ENCODE results near the gene SEMA3B.
"Not testable (repeated sequence)": the region's sequence is repeated elsewhere in the genome, so short reads cannot be mapped to it uniquely, and the experiment has no call there.

The SEMA3B gene

DNA sequence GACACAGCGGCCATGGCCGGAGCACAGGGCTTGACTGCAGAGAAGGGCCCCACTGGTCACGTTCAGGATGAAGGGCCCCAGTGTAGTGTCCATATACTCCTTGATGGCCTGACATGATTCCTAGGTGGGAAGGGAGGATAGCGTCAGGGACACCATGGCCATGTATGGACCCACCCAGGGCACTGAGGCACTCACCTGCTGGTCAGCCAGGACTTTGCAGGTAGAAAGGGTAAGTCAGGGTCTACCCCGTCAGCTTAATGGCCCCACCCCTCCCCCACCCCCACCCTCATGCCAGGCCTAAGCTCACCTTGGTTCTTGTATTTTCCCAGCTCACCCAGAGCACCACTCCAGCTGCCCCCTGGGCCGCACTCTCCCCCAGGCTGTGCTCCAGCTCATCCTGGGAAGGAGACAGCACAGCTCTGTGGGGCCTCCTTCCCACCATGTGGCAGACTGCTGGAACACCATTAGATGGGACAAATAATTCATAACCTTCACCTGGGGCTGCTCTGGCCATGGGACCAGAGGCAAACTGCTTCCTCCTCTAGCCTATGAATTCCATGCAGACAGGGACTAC is 31.8 kb downstream of the SEMA3B start:
- H3K4me3 ChIP-seq (ENCODE audit: low read length): no peak overlapping the region
- no peak for DNase-seq (ENCODE audit: low read depth, low spot score)

DNA sequence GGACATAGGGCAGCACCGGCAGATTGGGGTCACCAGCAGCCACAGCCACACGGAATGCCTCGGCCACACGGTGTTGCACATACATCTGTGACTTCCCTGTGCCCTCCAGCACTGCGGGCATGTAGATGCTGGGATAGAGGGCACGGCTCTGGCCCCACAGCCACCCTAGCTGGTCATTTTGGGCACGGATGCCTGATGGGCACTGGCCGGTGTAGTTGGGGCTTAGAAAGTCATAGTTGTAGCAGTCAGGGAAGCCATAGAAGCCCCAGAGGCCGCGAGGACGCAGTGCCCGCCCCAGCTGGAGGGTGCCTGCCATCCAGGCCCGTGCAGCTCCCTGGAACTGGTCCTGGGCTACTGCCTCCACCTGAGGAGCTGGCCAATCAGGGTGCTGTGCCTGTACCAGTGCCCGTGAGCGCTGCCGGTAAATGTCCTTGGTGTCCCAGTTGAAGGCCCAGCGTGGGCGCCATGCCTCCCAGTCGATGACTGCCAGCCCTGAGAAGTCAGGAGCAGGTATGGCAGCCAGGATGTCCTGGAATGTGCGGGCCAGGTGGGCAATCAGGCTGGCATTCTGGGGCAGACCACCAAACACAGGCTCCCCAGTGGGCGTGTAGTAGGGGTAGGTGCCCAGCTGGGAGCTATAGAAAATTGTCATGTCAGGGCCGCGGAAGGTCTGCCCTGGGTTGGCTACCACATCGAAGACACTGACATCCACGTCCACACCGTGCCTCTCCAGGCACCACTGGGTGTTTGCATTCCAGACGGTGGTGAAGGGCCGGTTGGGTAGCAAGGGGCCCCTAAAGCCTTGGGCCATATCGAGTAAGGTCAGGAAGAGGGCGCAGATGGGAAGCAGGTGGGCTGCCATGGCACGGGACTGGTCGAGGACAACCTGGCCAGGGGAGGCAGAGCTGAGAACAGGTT is 33.4 kb downstream of the SEMA3B start:
- DNase-seq (ENCODE audit: low read depth, low spot score): no peak
- no peak overlapping the region for H3K4me3 ChIP-seq (ENCODE audit: low read length)

DNA sequence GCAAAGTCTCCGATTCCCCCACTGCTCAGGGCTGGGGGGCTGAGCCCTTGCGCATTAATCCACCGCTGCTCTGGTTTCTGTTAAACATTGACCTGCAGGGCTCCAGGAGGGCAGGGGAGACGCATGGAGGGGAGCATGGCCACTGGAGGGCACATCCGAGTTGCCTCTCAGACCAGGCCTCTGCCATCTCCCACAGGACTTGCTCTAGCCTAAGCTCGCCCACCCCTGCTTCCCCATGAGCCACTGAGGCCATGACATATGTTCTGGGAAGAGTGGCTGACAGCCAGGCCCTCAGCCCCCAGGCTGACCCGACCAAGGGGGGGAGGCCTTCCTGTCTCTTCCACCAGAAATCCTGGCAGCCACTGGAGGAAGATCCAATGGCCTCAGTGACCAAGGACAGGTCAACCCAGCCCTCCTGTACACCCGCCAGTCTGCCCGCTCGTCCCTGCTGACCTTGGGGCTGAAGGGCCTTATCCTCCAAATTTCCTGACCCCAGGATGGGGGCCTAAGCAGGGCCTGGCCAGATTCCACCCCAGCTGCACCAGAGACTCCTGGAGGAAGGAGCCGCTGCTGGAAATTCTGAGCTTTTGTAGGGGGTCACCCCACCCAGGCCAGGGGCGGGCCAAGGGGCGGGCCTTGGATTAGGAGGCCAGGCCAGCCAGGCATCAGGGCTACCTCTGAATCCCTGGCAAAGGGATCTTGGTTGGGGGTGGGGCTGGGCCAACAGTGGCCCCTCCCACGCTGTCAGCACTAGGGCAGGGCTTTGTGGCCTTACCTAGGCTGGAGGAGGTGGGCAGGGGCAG is 34.3 kb downstream of the SEMA3B start, which contains the start of gene HYAL1:
Gene HYAL1, minus strand, starts transcription at position 562 of the 803 bp plus-strand sequence. CDS start 618 bp downstream, outside the sequence.
- H3K4me3 ChIP-seq (ENCODE audit: low read length): no peak within 1 kb of the TSS
- no peak for DNase-seq (ENCODE audit: low read depth, low spot score)

DNA sequence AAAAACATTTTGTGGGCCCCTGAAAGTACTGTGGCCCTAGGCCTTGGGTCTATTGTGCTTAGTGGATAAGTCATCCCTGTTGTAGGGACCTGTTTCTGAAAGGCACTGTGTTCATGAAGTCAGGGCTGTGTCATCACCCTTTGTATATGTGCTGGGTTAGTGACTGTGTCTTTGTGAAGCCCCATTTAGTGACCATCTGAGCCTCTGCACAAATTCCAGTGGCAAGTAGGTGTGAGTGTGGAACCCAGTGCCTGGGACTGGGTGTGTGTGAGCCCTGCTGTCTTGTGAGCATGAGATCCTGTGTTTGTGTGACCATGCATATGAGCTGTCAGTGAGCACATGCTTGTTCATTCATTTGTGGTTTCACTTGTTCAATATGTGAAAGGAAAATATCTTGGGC is 35.7 kb downstream of the SEMA3B start:
- H3K4me3 ChIP-seq (ENCODE audit: low read length): no peak overlapping the region
- no peak for DNase-seq (ENCODE audit: low read depth, low spot score)

DNA sequence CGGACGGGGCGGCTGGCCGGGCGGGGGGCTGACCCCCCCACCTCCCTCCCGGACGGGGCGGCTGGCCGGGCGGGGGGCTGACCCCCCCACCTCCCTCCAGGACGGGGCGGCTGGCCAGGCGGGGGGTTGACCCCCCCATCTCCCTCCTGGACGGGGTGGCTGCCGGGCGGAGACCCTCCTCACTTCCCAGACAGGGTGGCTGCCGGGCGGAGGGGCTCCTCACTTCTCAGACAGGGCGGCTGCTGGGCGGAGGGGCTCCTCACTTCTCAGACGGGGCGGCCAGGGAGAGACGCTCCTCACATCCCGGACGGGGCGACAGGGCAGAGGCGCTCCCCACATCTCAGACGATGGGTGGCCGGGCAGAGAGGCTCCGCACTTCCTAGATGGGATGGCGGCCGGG is 43.1 kb downstream of the SEMA3B start:
- not testable (repeated sequence) for DNase-seq (ENCODE audit: low read depth, low spot score); H3K4me3 ChIP-seq (ENCODE audit: low read length)

DNA sequence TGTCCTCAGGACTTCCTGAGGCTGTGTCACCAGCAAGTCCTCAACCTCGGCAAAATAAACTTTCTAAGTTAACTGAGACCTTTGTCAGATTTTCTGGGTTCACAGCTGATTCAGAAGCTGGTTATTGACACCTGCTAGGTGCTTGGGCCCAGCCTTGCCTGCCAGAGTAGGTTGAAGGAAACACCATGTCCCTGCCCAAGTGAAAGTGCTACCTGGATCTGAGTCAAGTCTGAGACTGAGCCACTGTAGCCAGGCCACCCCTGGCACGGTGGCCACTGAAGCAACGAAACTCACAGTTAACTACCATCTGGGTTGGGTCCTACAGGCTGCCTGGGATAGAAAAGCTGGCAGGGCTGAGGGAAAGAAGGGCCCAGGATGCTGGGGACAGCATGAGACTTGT is 45.4 kb downstream of the SEMA3B start:
- H3K4me3 ChIP-seq (ENCODE audit: low read length): no peak overlapping the region
- no peak for DNase-seq (ENCODE audit: low read depth, low spot score)

DNA sequence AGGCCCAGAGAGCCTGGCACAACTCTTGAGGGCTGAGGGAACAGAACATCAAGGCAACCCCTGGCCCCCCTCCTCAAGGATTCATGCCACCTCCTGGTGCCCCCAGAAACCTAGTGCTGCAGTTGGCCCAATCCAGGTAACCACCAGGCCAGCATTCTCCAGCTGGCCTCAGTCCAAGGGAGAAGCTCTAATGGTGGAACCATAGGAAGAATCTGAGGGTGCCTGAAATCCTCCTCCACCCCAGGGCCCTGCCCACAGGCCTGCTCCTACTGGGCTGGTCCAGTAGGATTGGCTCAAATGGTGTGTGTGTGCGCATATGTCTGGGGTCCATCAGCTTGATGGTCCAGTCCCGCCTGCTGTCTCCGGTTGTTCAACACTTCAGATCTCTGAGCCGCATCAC is 45.9 kb downstream of the SEMA3B start:
- H3K4me3 ChIP-seq (ENCODE audit: low read length): no peak overlapping the region
- no peak for DNase-seq (ENCODE audit: low read depth, low spot score)

DNA sequence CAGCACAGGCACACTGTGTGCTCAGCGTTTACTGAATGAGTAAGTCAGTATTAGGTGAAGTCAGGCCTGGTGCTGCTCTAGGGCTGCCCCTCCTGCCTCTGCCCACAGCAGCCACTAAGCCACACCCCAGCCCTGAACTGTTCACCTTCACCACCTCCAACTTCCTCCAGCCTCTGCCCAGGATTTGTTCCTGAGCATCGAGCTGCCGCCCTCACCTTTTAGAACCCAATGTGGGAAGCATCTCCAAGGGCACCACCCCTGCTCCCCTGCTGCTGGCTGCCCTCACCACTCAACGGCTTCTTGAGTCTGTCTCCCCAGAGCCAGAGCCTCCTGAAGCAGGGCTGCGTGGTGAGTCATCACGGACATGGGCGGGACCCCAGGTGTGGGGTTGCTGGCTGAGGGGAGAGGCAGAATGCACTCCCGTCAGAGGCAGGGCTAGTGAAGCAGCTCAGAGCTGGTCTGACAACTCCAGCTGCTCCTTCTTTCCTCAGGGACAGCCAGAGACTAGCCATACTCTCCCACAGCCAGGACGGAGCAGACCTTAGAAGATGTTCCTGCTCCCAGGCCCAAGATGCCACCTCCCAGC is 47.8 kb downstream of the SEMA3B start:
- no peak overlapping the region for H3K4me3 ChIP-seq (ENCODE audit: low read length)
- no peak for DNase-seq (ENCODE audit: low read depth, low spot score)

DNA sequence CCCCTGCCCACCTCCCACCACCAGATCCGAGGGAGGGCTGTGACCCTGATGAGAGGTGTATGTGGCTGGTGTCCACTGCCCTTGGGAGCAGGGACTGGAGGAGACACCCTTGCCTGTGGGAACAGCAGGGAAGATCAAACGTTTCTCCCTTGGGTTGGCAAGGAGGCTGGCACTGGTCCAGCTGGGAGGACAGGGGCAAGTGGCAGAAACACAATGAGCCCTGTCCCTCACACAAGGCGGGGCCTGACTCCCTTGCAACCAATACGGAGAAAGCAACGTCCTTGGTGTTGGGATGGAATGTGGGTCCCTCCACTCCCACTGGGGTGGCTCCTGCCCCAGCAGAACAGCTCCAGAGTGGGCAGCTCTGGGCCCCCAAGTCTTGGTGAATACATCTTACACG is 48.4 kb downstream of the SEMA3B start:
- H3K4me3 ChIP-seq (ENCODE audit: low read length): no peak overlapping the region
- no peak for DNase-seq (ENCODE audit: low read depth, low spot score)

DNA sequence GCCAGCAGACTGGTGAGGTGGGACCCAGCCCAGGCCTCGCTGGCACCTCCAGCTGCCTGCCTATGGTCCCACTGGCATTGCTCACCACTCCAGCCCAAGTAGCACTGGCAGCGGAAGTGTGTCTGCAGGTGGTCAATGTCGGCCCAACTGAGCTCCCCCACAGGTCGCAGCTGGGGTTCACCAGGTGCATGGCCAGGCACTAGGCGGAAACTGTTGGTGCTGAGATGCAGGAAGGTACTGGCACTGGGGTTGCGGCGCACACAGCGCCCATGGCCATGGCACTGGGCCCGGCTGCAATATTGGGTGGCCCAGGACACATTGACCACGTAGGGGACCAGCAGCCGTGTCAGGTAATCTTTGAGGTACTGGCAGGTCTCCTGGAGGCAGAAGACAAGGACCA is 49.2 kb downstream of the SEMA3B start:
- DNase-seq (ENCODE audit: low read depth, low spot score): no peak
- no peak overlapping the region for H3K4me3 ChIP-seq (ENCODE audit: low read length)

DNA sequence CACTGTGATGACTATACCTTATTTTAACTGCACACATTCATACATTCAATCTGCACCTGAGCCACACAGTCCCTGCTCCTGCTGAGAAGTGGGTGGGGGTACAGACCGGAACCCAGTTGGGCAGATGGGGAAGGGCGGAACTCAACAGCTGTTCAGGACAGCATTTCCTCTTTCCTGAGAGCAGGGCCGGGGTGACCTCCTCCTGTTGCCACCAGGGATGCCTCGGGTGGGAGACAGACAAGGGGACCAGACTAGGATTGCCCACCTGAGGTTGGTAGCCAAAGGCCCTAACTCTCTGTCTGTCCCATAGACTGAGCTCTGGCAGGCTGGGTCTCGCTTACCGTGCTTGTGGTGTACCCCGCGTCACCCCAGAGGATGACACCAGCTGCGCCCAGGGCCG is 49.7 kb downstream of the SEMA3B start:
- no peak for DNase-seq (ENCODE audit: low read depth, low spot score)

DNA sequence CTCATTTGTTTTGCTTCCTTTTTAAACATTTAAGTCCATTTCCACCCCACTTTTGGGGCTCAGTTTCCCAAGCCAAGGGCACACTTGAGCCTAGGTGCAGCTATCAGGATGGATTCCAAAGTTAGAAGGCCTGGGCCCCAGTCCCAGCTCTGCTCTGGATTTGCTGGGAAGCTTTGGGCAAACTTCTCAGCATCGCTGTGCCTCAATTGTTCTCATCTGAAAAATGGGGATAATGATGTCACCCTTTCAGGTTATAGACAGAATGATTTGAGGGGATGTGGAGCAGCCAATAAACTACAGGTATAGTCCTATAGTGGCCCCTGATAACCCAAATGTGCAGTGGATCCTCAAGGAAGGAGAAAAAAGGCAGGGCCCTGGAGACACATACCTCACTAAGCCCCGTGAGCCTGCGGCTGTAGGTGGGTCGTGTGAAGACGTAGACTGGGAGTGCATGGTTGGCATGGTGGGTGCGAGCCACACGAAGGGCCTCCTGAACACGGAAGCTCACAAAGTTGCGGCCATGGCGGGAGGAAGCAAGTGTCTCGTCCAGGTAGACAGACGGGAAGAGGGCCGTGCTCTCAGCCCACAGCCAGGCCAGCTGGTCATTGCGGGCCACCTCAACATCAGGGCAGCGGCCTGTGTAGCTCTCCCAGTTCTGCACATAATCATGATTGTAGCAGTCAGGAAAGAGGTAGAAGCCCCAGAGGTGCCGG is 50.4 kb downstream of the SEMA3B start:
- no peak for DNase-seq (ENCODE audit: low read depth, low spot score)
- no peak overlapping the region for H3K4me3 ChIP-seq (ENCODE audit: low read length)

More for the DNA sequence above, 49.7 kb downstream of the SEMA3B start:
- no peak overlapping the region for H3K4me3 ChIP-seq (ENCODE audit: low read length)

DNA sequence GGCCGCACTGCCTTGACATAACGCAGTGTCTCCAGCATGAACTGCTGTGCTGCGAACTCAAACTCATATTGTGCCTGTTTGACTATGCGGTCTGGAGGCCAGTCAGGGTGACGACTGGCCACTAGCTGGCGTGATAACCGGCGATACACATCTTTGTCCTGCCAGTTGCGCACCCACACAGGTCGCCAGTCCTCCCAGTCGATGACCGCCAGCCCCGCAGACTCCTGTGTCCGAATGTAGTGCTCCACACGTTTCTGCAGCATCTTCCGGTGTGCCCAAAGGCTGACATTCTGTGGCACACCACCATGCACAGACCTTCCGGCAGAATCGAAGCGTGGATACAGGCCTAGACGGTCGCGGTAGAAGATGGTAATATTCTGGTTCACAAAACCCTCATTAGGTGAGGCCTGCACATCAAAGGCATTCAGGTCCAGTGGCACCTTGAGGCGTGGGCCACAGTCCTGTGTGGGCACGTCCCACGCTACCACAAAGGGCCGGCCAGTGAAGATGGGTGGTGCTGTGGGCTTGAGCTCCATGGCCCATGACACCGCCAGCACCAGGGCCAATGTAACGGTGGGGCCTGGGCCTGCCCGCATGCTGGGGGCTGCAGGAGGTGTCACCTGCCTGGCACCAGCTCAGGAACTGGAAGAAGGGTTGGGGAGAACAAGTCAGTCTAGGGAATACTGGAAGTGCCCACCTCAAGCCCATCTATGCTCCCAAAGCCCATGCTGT is 51.1 kb downstream of the SEMA3B start:
- H3K4me3 ChIP-seq (ENCODE audit: low read length): peak overlapping the region; percentile 98
- DNase-seq (ENCODE audit: low read depth, low spot score): no peak

DNA sequence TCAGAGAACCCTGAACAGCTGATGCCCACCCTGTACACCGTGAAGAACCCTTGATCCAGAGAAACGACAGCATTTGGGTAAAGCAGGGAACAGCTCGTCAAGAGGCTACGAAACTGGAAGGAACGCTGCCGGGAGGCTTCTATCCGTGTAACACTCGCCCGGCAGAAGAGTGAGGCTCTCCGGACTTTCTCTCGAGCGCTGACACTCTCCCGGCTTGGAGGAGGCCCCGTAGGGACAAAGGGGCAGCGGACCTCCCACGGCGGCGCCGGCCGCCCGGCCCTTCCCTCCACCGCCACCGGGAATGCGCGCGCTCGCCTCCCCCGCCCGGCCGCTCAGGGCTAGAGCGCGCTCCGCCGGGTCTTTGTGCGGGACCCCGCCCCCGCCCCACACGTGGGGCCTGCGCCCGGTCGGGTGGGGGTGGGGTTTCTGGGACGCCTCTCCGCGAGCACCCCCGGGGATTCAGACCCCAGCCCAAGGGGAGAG is 51.9 kb downstream of the SEMA3B start:
- peak overlapping the region; percentile 98 for H3K4me3 ChIP-seq (ENCODE audit: low read length)
- DNase-seq (ENCODE audit: low read depth, low spot score): no peak

DNA sequence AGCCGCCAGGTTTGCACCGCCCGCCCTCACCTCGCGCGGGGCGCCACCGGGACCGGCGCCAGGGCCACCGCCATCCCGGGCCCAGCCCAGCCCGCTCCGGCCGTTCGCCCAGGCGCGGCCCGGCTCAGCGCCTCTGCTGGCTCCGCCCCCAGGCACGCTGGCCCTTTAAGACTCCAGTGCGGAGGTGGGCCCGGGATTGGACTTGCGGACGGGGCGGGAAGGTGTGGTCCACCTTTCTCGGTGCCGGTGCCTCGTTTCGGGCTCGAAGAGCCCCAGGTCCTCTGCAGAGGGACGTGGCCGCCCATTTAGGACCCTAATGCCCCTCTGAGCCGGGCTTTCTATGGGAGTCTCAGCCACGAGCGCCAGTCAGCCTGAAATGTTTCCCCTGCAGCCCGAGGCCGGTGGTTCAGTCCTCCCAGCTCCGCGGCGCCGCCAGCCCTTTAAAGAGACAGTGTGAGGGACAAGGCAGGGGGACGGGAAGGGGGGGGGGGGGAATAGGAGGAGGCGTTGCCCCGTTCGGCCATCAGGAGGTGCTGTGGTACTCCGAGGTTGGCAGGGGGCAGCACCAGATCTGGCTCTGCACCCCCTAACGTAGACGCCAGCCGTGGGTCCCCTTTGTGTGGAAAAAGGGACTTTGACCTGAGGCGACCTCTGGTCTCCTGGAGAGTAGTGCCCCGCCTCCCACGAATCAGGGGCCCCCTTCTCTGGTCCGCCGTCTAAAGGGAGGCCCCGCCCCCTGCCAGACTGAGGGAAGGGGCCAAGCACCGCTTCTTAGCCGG is 52.6 kb downstream of the SEMA3B start:
- peak; percentile 79 for DNase-seq (ENCODE audit: low read depth, low spot score)
- peak overlapping the region; percentile 98 for H3K4me3 ChIP-seq (ENCODE audit: low read length)

DNA sequence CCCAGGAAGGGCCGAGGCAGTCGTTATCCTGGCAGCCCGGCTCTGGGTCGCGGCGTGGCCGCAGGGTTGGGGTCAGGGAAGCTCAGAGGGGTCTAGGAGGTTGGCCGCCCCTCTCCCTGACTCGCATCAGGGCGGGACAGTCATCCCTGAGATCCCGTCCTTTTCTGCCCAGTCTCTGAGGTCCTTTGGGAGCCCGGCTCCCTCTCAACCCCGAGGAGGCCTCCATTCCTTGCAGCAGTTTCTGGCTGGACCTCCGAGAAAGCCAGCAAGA is 53.1 kb downstream of the SEMA3B start:
- no peak for DNase-seq (ENCODE audit: low read depth, low spot score)
- peak overlapping the region; percentile 98 for H3K4me3 ChIP-seq (ENCODE audit: low read length)

DNA sequence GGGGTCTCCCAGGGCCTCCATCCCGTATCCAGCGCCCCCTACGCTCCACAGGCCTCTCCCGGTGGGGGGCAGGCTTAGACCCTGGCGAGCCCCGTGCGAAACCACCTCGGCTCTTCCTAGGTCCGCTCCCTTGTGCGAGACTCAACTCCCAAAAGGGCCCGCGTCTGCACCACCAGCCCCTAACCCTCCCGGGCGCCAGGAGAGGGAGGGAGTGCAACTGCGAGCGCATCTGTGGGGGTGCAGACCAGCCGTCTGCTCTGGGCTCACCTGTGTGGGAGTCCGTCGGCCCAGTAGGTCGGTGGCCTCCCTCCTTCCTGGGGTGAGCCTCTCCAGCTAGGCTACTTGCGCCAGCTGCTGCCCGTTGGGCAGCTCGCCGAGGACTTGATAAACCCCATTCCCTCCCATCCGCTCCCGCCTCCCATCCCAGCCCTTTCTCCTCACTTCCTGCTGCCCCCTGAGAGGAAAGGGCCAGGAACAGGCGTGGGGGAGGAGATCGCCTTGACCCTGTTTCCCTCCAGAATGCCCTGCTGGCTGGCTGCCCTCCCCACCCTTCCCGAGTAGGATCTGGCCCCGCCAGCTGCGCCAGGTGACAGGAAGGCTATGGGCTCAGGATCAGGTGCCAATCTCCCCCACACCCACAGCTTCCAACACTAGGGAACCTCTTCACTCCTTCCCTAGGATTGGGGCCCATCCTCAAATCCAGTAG is 53.6 kb downstream of the SEMA3B start, which contains the start of gene HYAL2:
Gene HYAL2, minus strand, starts transcription at position 360 of the 706 bp plus-strand sequence. CDS start 2,256 bp downstream, outside the sequence.
- no peak for DNase-seq (ENCODE audit: low read depth, low spot score)
- H3K4me3 ChIP-seq (ENCODE audit: low read length): peak within 1 kb of the TSS; percentile 98

All from Jurkat, Clone E6-1 (cell line).